GM12878 (cell line): Measurements from ENCODE around the gene TOM1L1. TPM values are rescaled to one million over a fixed set of nuclear protein-coding genes. Genes with fewer than 3 reads are reported as not detected.

Experiments used
- BCLAF1 ChIP-seq: fragments of 450-650 bp; IDR thresholded peaks from 2 replicates; pipeline ENCODE4 v1.6.1; 2017; ENCODE audit warnings: antibody characterized with exemption, mild to moderate bottlenecking, moderate library complexity
- CEBPZ ChIP-seq: fragments of 150-350 bp; IDR thresholded peaks from 2 replicates; pipeline ENCODE4 v1.6.1; 2016; ENCODE audit warnings: low read depth, low read length
- NFXL1 ChIP-seq: fragments of 450-650 bp; IDR thresholded peaks from 2 replicates; pipeline ENCODE4 v1.6.1; 2017; ENCODE audit warnings: antibody characterized with exemption, mild to moderate bottlenecking, borderline replicate concordance
- NR2C2 ChIP-seq: IDR thresholded peaks from 2 replicates; pipeline ENCODE4 v1.6.1; 2011; ENCODE audit warnings: borderline replicate concordance, low read depth; ENCODE audit not compliant: control insufficient read depth, insufficient read length
- NRF1 ChIP-seq: conservative IDR thresholded peaks from 2 replicates; pipeline ENCODE4 v1.6.1; 2011; ENCODE audit warnings: mild to moderate bottlenecking, low read depth, low read length, improper control_type of control experiment
- SMAD1 ChIP-seq: fragments of 450-650 bp; IDR thresholded peaks from 2 replicates; pipeline ENCODE4 v1.6.1; 2018; ENCODE audit warnings: mild to moderate bottlenecking, low read depth; ENCODE audit not compliant: partially characterized antibody
- SUPT20H ChIP-seq: IDR thresholded peaks from 2 replicates; pipeline ENCODE4 v1.6.1; 2011; ENCODE audit warnings: low read depth, mild to moderate bottlenecking, low read length, moderate library complexity, borderline replicate concordance; ENCODE audit not compliant: control insufficient read depth
- polyA plus RNA-seq, 11 experiments: library from polyadenylated mRNA; depleted of rRNA in 4 of 11; unstranded in 6 of 11; stranded (reverse) in 5 of 11; fragments of >200 nt; fragmentation: Nextera tagmentation in 4 of 11; fragmentation: Illumina TruSeq in 1 of 11; extraction: Ambion mirVana in 4 of 11; extraction: Trizol in 1 of 11; gene quantifications; 1 replicate in 1 of 11; 2 replicates in 10 of 11; pipeline versions ENCODE4 v1.2.1 to v1.2.3, GENCODE V29; 2011 to 2016; ENCODE audit warnings: inconsistent platforms in 2 of 11, missing spikeins in 2 of 11, low read depth in 1 of 11
- total RNA-seq, 4 experiments: library from RNA; depleted of rRNA in 3 of 4; stranded (reverse); fragments of >200 nt in 3 of 4; fragmentation: Illumina TruSeq in 1 of 4; extraction: Trizol in 1 of 4; gene quantifications; 2 replicates each; pipeline versions ENCODE4 v1.2.1 to v1.2.3, GENCODE V29; 2013 to 2021

Gene TOM1L1
- total and polyA plus RNA-seq, 10 of the 15 experiments (the other 5 are each of a cell fraction or from before 2014, with no cell fraction given) = 1.9 to 8.8 (median 2.5) TPM

DNA sequence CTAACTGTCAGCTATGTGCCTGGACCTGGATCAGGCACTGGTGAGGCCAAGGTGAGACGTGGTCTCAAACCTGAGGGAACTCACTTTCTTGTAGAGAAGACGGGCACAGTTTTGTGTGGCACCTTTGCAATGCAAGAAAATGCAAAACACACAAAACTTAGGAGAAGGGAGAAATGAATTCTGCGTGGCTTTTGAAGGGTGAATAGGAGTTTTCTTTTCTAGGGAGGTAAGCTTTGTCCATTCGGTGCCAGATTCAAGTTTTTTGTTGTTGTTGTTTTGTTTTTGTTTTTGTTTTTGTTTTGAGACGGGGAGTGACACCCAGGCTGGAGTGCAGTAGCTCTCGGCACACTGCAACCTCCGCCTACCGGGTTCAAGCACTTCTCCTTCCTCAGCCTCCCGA is 1.4 kb downstream of the TOM1L1 start (continued):
- TF ChIP-seq CEBPZ (no peak), NFXL1 (no peak), NRF1 (no peak), BCLAF1 (no peak), SUPT20H (no peak), SMAD1 (no peak), NR2C2 (no peak)
